SK-N-SH (cell line): ENCODE results near the gene OLFM2. TPM values are rescaled to one million over a fixed set of nuclear protein-coding genes. Genes with fewer than 3 reads are reported as not detected.

Source experiments
- CTCF ChIA-PET: fragments of 300-600, 350-600 bp; formaldehyde crosslinking; extraction: SDS; loops from one replicate; lab custom pipeline; 2021; lab: Yijun Ruan, JAX
- POLR2A ChIA-PET: fragments of 350-600 bp; sonication (Branson Sonifier 250); formaldehyde crosslinking; extraction: SDS; loops from one replicate; lab custom pipeline; 2020; ENCODE audit warnings: antibody characterized with exemption, inconsistent platforms; lab: Yijun Ruan, JAX
- DNase-seq: peaks from one replicate; pipeline ENCODE4 v3.0.0; 2012
- H2AFZ ChIP-seq: fragments of 200-600 bp; sonication (generic); 2 replicates; pipeline ENCODE4 v1.8.1; 2016; ENCODE audit warnings: antibody characterized with exemption, mild to moderate bottlenecking, low read depth
- H3F3A ChIP-seq: fragments of 200-600 bp; sonication (generic); replicated peaks from 2 replicates; pipeline ENCODE3; 2016; ENCODE audit warnings: antibody characterized with exemption, mild to moderate bottlenecking; ENCODE audit not compliant: insufficient read depth
- H3K27ac ChIP-seq, 2 experiments: fragments of 200-500 bp in 1 of 2; fragments of 200-600 bp in 1 of 2; sonication (Bioruptor generic) in 1 of 2; sonication (generic), shearing (Covaris generic) in 1 of 2; 2 replicates each; pipeline versions ENCODE4 v1.5.1 to v1.6.1; 2014 to 2016; ENCODE audit warnings: low read depth in 2 of 2, inconsistent platforms in 1 of 2, low read length in 1 of 2, mild to moderate bottlenecking in 1 of 2, mixed read lengths in 1 of 2
- H3K27me3 ChIP-seq: fragments of 200-600 bp; sonication (generic), shearing (Covaris generic); 2 replicates; pipeline ENCODE4 v1.6.1; 2016; ENCODE audit warnings: mixed run types; ENCODE audit not compliant: insufficient read depth
- H3K36me3 ChIP-seq, 2 experiments: fragments of 200-500 bp in 1 of 2; fragments of 200-600 bp in 1 of 2; sonication (Bioruptor generic) in 1 of 2; sonication (generic) in 1 of 2; replicated peaks in 1 of 2; 2 replicates each; pipeline versions ENCODE3 to v1.5.1; 2014 to 2016; ENCODE audit warnings: low read length in 1 of 2, mild to moderate bottlenecking in 1 of 2; ENCODE audit not compliant: insufficient read depth in 2 of 2, control insufficient read depth in 1 of 2
- H3K4me1 ChIP-seq, 2 experiments: fragments of 200-500 bp in 1 of 2; fragments of 200-600 bp in 1 of 2; sonication (Bioruptor generic) in 1 of 2; sonication (generic), shearing (Covaris generic) in 1 of 2; 2 replicates each; pipeline versions ENCODE4 v1.5.1 to v1.6.1; 2014 to 2016; ENCODE audit warnings: low read depth in 1 of 2, low read length in 1 of 2, mixed run types in 1 of 2; ENCODE audit not compliant: insufficient read depth in 2 of 2, control insufficient read depth in 1 of 2
- H3K4me2 ChIP-seq: fragments of 200-600 bp; sonication (generic), shearing (Covaris generic); 2 replicates; pipeline ENCODE4 v1.6.1; 2017; ENCODE audit warnings: mixed run types
- H3K4me3 ChIP-seq, 2 experiments: fragments of 200-500 bp in 1 of 2; fragments of 200-600 bp in 1 of 2; sonication (Bioruptor generic) in 1 of 2; sonication (generic), shearing (Covaris generic) in 1 of 2; 2 replicates each; pipeline versions ENCODE4 v1.5.1 to v1.8.1; 2014 to 2016; ENCODE audit warnings: low read depth in 2 of 2, inconsistent platforms in 1 of 2, low read length in 1 of 2, mild to moderate bottlenecking in 1 of 2, mixed read lengths in 1 of 2, moderate library complexity in 1 of 2
- H3K79me2 ChIP-seq: fragments of 200-600 bp; sonication (generic); 2 replicates; pipeline ENCODE4 v1.8.1; 2017; ENCODE audit warnings: mild to moderate bottlenecking; ENCODE audit not compliant: insufficient read depth
- H3K9ac ChIP-seq: fragments of 200-600 bp; sonication (generic); 2 replicates; pipeline ENCODE4 v1.6.1; 2017; ENCODE audit warnings: mixed run types
- H3K9me2 ChIP-seq: fragments of 200-600 bp; sonication (generic); 2 replicates; pipeline ENCODE4 v1.6.1; 2017; ENCODE audit warnings: mixed run types
- H3K9me3 ChIP-seq: fragments of 200-600 bp; sonication (generic); 2 replicates; pipeline ENCODE4 v1.6.1; 2017; ENCODE audit warnings: mixed run types, mild to moderate bottlenecking, moderate library complexity
- H4K20me1 ChIP-seq: fragments of 200-600 bp; sonication (generic); 2 replicates; pipeline ENCODE4 v1.6.1; 2017; ENCODE audit warnings: mild to moderate bottlenecking, mixed run types; ENCODE audit not compliant: insufficient read depth
- CHD2 ChIP-seq: fragments of 150-350 bp; IDR thresholded peaks from 2 replicates; pipeline ENCODE4 v1.6.1; 2018; ENCODE audit warnings: low read length; ENCODE audit not compliant: partially characterized antibody
- ELF1 ChIP-seq: IDR thresholded peaks from 2 replicates; pipeline ENCODE4 v1.4.0; 2012
- EZH2phosphoT487 ChIP-seq: fragments of 200-600 bp; sonication (generic); IDR thresholded peaks from 2 replicates; pipeline ENCODE4 v1.6.1; 2017; ENCODE audit warnings: low read depth, mixed run types, mild to moderate bottlenecking, antibody characterized with exemption, moderate library complexity, borderline replicate concordance
- GABPA ChIP-seq: IDR thresholded peaks from 2 replicates; pipeline ENCODE4 v1.4.0; 2012; ENCODE audit warnings: low read depth, mild to moderate bottlenecking
- MEF2A ChIP-seq: IDR thresholded peaks from 2 replicates; pipeline ENCODE4 v1.4.0; 2012; ENCODE audit warnings: low read depth, borderline replicate concordance
- MXI1 ChIP-seq: IDR thresholded peaks from 2 replicates; pipeline ENCODE4 v1.6.1; 2012; ENCODE audit warnings: mild to moderate bottlenecking, low read depth, low read length, improper control_type of control experiment
- NFIC ChIP-seq: IDR thresholded peaks from 2 replicates; pipeline ENCODE4 v1.4.0; 2012; ENCODE audit warnings: borderline replicate concordance
- POLR2AphosphoS5 ChIP-seq: IDR thresholded peaks from 2 replicates; pipeline ENCODE4 v1.6.1; 2012; ENCODE audit warnings: low read depth, low read length
- RAD21 ChIP-seq: IDR thresholded peaks from 2 replicates; pipeline ENCODE4 v1.6.1; 2012; ENCODE audit warnings: mild to moderate bottlenecking, low read length
- SIN3A ChIP-seq: IDR thresholded peaks from 2 replicates; pipeline ENCODE4 v1.6.1; 2012; ENCODE audit warnings: low read depth, mild to moderate bottlenecking, low read length, moderate library complexity, borderline replicate concordance
- TAF1 ChIP-seq: IDR thresholded peaks from 2 replicates; pipeline ENCODE4 v1.6.1; 2012; ENCODE audit warnings: low read depth, mild to moderate bottlenecking, low read length, moderate library complexity, borderline replicate concordance
- TEAD4 ChIP-seq: IDR thresholded peaks from 2 replicates; pipeline ENCODE4 v1.4.0; 2012; ENCODE audit warnings: mild to moderate bottlenecking, borderline replicate concordance; ENCODE audit not compliant: insufficient read depth
- YY1 ChIP-seq: IDR thresholded peaks from 2 replicates; pipeline ENCODE4 v1.4.0; 2012; ENCODE audit warnings: low read depth, mild to moderate bottlenecking
- WGBS: methylation state at CpG from one replicate; pipeline ENCODE4 v1.1.6; 2017; ENCODE audit warnings: low lambda C conversion rate; 5-methylcytosine and 5-hydroxymethylcytosine counted together
- polyA plus RNA-seq, 3 experiments: library from polyadenylated mRNA; depleted of rRNA; stranded (reverse); fragments of >200 nt; gene quantifications; 2 replicates each; pipeline ENCODE4 v1.2.3, GENCODE V29; 2012
- TF ChIP-seq, protein P1 (sequence below): IDR thresholded peaks from 2 replicates; pipeline ENCODE4 v1.4.0; 2012; ENCODE audit warnings: low read depth

OLFM2 gene
- polyA plus RNA-seq, 1 of the 3 experiments (the other 2 are of a cell fraction): 10.7 TPM

DNA sequence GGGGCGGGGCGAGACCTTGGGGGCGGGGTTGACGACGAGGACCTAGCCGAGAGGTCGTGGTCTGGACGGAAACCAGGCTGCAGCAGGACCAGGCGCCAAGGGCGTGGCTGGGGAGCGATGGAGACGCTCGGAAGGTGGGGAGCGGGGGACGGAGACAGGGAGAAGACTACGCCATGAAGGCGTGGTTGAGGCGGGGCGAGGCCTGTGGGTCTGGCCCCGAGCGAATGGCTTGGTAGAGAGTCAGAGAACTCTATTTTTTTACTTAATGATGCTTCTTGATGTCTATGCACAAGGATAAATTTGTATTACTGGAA is 116.8 kb downstream of the OLFM2 start:
- Histone ChIP-seq H3K9me2 (no peaks in the 10 kb centered on the region), H3K9me3 (no peaks in the 10 kb centered on the region), H3K79me2 (peaks cover 44% of the 10 kb centered on the region), H2AFZ (peak overlapping the region; percentile 70; the same call in 1 of the 2 replicates), H3K36me3 (peaks cover 0 to 22% of the 10 kb centered on the region in 2 experiments), H3F3A (peaks cover 10% of the 10 kb centered on the region), H4K20me1 (no peaks in the 10 kb centered on the region), H3K9ac (no peak overlapping the region), H3K27me3 (no peaks in the 10 kb centered on the region), H3K4me2 (peak overlapping the region; percentile 30), H3K4me3 (peak overlapping the region; percentile 18 to 20; a peak in 3 of 4 replicates), H3K27ac (peak overlapping the region; percentile 53 to 72), H3K4me1 (peaks cover 0 to 9% of the 10 kb centered on the region in 2 experiments; a peak in 1 of 4 replicates)
- TF ChIP-seq POLR2AphosphoS5: peak; percentile 20; the same call in 1 of the 2 replicates
- no peak for TF ChIP-seq GABPA
- DNase-seq: no peak
- under 1% methylated on average over 13 of the region's 21 CpGs for WGBS
- ChIA-PET POLR2A (interaction anchor here (0.6 kb wide), 1 partner anchor 8 kb away, joined by 3 read pairs; the partner anchor contains the start of gene UBL5), CTCF (no interaction called here)

DNA sequence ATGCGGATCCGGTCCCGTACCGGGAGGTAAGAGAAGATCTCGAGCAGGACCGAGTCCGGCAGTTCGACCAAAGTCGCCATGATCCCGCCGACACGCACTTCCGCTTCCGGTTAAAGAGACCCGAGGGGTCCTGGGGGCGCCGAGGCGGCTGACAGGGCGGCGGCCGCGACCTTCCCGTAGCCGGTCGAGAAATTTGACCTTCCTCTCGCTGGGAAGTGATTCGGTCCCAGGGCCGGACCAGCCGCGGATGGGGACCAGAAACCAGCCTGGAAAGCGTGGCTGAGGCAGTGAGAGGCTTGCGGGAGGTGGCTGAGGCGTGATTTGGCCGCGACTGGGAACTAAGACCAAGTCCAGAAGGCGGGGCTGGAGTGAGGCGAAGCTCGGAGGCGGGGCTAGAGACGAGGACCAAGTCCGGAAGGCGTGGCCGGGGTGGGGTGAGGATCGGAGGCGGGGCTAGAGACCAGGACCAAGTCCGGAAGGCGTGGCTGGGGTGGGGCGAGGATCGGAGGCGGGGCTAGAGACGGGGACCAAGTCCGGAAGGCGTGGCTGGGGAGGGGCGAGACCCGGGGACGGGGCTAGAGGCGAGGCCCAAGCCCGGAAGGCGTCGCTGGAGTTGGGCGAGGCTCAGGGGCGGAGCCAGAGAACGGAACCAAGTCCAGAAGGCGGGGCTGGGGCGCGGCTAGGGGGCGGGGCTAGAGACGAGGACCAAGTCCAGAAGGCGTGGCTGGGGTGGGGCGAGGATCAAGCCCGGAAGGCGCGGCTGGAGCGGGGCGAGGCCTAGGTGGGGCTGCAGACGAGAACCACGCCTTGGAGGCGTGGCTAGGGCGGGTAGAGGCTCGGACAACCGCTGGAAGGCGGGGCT is 117.3 kb downstream of the OLFM2 start, which contains the start of gene FBXL12:
Gene FBXL12, minus strand, starts transcription at position 346 of the 862 bp plus-strand sequence. Its CDS starts 266 bp downstream, at position 80.
- Histone ChIP-seq H3K27ac (peak within 1 kb of the TSS; percentile 93 to 98), H3K9ac (peak within 1 kb of the TSS; percentile 89), H3K4me2 (peak within 1 kb of the TSS; percentile 98), H3K9me3 (no peaks in the 10 kb centered on the region), H3K4me1 (peaks cover 0 to 9% of the 10 kb centered on the region in 2 experiments; a peak in 1 of 4 replicates), H3K79me2 (peaks cover 48% of the 10 kb centered on the region), H3K27me3 (no peaks in the 10 kb centered on the region), H3K36me3 (peaks cover 0 to 22% of the 10 kb centered on the region in 2 experiments), H2AFZ (peak within 1 kb of the TSS; percentile 86), H3K9me2 (no peaks in the 10 kb centered on the region), H3F3A (peaks cover 10% of the 10 kb centered on the region), H4K20me1 (no peaks in the 10 kb centered on the region), H3K4me3 (peak within 1 kb of the TSS; percentile 86 to 97)
- ChIA-PET POLR2A (interaction anchor here (0.6 kb wide), 1 partner anchor 9 kb away, joined by 3 read pairs; the partner anchor contains the start of gene UBL5), CTCF (no interaction called here)
- DNase-seq: peak; percentile 95
- WGBS: 1% methylated on average over 59 of the region's 82 CpGs
- TF ChIP-seq POLR2AphosphoS5 (peak; percentile 94), SIN3A (peak; percentile 18; the same call in 1 of the 2 replicates), ELF1 (peak; percentile 86), RAD21 (no peak), MXI1 (peak; percentile 90), YY1 (peak; percentile 93), CHD2 (peak; percentile 48), MEF2A (no peak), NFIC (0 out of 2 replicates have a peak, but pooled peaks have one; percentile 4), GABPA (peak; percentile 95), TEAD4 (no peak), TAF1 (peak; percentile 60; the same call in 1 of the 2 replicates), EZH2phosphoT487 (no peak)
- TF ChIP-seq, protein P1, sequence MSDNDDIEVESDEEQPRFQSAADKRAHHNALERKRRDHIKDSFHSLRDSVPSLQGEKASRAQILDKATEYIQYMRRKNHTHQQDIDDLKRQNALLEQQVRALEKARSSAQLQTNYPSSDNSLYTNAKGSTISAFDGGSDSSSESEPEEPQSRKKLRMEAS: peak; percentile 74
